H9 (cell line): ENCODE measurements around the gene TNKS1BP1. TPM values are rescaled to one million over a fixed set of nuclear protein-coding genes. Genes with fewer than 3 reads are reported as not detected.

Source experiments
- DNase-seq: peaks from one replicate; pipeline ENCODE4 v3.0.0-alpha.2; 2017
- H2AFZ ChIP-seq: one replicate; pipeline ENCODE4 v1.6.1; 2013; ENCODE audit warnings: mild to moderate bottlenecking, low read length, control low read depth, moderate library complexity
- H2AK5ac ChIP-seq: 2 replicates; pipeline ENCODE4 v1.6.1; 2013; ENCODE audit warnings: low read length, control low read depth, mixed read lengths; ENCODE audit not compliant: insufficient read length
- H2BK120ac ChIP-seq: one replicate; pipeline ENCODE4 v1.6.1; 2013; ENCODE audit warnings: low read depth, mild to moderate bottlenecking, low read length, control low read depth, inconsistent platforms; ENCODE audit not compliant: poor library complexity, severe bottlenecking
- H2BK12ac ChIP-seq: 2 replicates; pipeline ENCODE4 v1.6.1; 2013; ENCODE audit warnings: low read length, control low read depth, mixed read lengths, low read depth; ENCODE audit not compliant: insufficient read length
- H2BK15ac ChIP-seq: 2 replicates; pipeline ENCODE4 v1.6.1; 2013; ENCODE audit warnings: low read depth, low read length, control low read depth
- H2BK20ac ChIP-seq: one replicate; pipeline ENCODE4 v1.6.1; 2013; ENCODE audit warnings: low read depth, mild to moderate bottlenecking, low read length, control low read depth, inconsistent platforms; ENCODE audit not compliant: poor library complexity, severe bottlenecking
- H2BK5ac ChIP-seq: 2 replicates; pipeline ENCODE4 v1.6.1; 2013; ENCODE audit warnings: low read length, control low read depth, mixed read lengths; ENCODE audit not compliant: insufficient read length
- H3K14ac ChIP-seq: 2 replicates; pipeline ENCODE4 v1.6.1; 2013; ENCODE audit warnings: low read length, control low read depth; ENCODE audit not compliant: insufficient read depth
- H3K18ac ChIP-seq: 2 replicates; pipeline ENCODE4 v1.6.1; 2013; ENCODE audit warnings: low read depth, mild to moderate bottlenecking, mixed read lengths, low read length, control low read depth; ENCODE audit not compliant: insufficient read length
- H3K23ac ChIP-seq: 2 replicates; pipeline ENCODE4 v1.6.1; 2013; ENCODE audit warnings: low read length, control low read depth, mixed read lengths, low read depth; ENCODE audit not compliant: insufficient read length
- H3K23me2 ChIP-seq: 2 replicates; pipeline ENCODE4 v1.6.1; 2013; ENCODE audit warnings: low read depth, mild to moderate bottlenecking, mixed read lengths, low read length, control low read depth; ENCODE audit not compliant: insufficient read length, poor library complexity, severe bottlenecking
- H3K27ac ChIP-seq: 2 replicates; pipeline ENCODE4 v1.5.1; 2013; ENCODE audit warnings: low read length, control low read depth, mixed read lengths, low read depth; ENCODE audit not compliant: insufficient read length
- H3K27me3 ChIP-seq: 2 replicates; pipeline ENCODE4 v1.6.1; 2013; ENCODE audit warnings: low read length, control low read depth, inconsistent platforms; ENCODE audit not compliant: insufficient read depth
- H3K4ac ChIP-seq: 2 replicates; pipeline ENCODE4 v1.6.1; 2013; ENCODE audit warnings: low read depth, mild to moderate bottlenecking, control low read depth, inconsistent platforms, low read length, moderate library complexity
- H3K4me1 ChIP-seq: 2 replicates; pipeline ENCODE4 v1.6.1; 2013; ENCODE audit warnings: low read length, control low read depth, inconsistent platforms; ENCODE audit not compliant: insufficient read depth
- H3K4me2 ChIP-seq: 2 replicates; pipeline ENCODE4 v1.6.1; 2013; ENCODE audit warnings: low read length, control low read depth, mixed read lengths; ENCODE audit not compliant: insufficient read length, insufficient read depth
- H3K56ac ChIP-seq: 2 replicates; pipeline ENCODE4 v1.6.1; 2013; ENCODE audit warnings: low read depth, mild to moderate bottlenecking, mixed read lengths, low read length, control low read depth; ENCODE audit not compliant: insufficient read length
- H3K79me1 ChIP-seq: 2 replicates; pipeline ENCODE4 v1.6.1; 2013; ENCODE audit warnings: low read depth, mild to moderate bottlenecking, moderate library complexity, low read length, control low read depth, inconsistent platforms; ENCODE audit not compliant: insufficient read depth, poor library complexity, severe bottlenecking
- H3K79me2 ChIP-seq: 2 replicates; pipeline ENCODE4 v1.6.1; 2013; ENCODE audit warnings: low read length, control low read depth, inconsistent platforms; ENCODE audit not compliant: insufficient read depth
- H3K9ac ChIP-seq: 2 replicates; pipeline ENCODE4 v1.6.1; 2013; ENCODE audit warnings: low read length, control low read depth, mixed read lengths; ENCODE audit not compliant: insufficient read length; ENCODE audit errors: extremely low read depth
- H3K9me3 ChIP-seq: one replicate; pipeline ENCODE4 v1.6.1; 2013; ENCODE audit warnings: low read depth, low read length, inconsistent platforms; ENCODE audit not compliant: control insufficient read depth
- H3T11ph ChIP-seq: one replicate; pipeline ENCODE4 v1.6.1; 2013; ENCODE audit warnings: mild to moderate bottlenecking, low read length, control low read depth, inconsistent platforms
- H4K20me1 ChIP-seq: one replicate; pipeline ENCODE4 v1.6.1; 2013; ENCODE audit not compliant: control insufficient read depth, insufficient read length, insufficient read depth
- H4K5ac ChIP-seq: 2 replicates; pipeline ENCODE4 v1.6.1; 2013; ENCODE audit warnings: low read depth, mild to moderate bottlenecking, mixed read lengths, low read length, control low read depth; ENCODE audit not compliant: insufficient read length
- H4K8ac ChIP-seq: replicated peaks from 2 replicates; pipeline ENCODE4 v1.6.1; 2013; ENCODE audit warnings: low read length, control low read depth, mixed read lengths, low read depth; ENCODE audit not compliant: insufficient read length
- H4K91ac ChIP-seq: 2 replicates; pipeline ENCODE4 v1.6.1; 2013; ENCODE audit warnings: low read depth, mild to moderate bottlenecking, moderate library complexity, mixed read lengths, low read length, control low read depth; ENCODE audit not compliant: insufficient read length
- H3K27ac Mint-ChIP-seq, 3 experiments: 2 replicates in 2 of 3; 3 replicates in 1 of 3; pipeline ENCODE4 v1.8.0; 2020 to 2021; ENCODE audit warnings: mixed read lengths in 3 of 3, mild to moderate bottlenecking in 1 of 3, moderate library complexity in 1 of 3
- H3K27me3 Mint-ChIP-seq: 2 replicates; pipeline ENCODE4 v1.8.0; 2021; ENCODE audit warnings: low read depth, mild to moderate bottlenecking, moderate library complexity, mixed read lengths
- H3K36me3 Mint-ChIP-seq, 3 experiments: 2 replicates in 2 of 3; 3 replicates in 1 of 3; pipeline ENCODE4 v1.8.0; 2020 to 2021; ENCODE audit warnings: low read depth in 3 of 3, mixed read lengths in 3 of 3; ENCODE audit not compliant: insufficient read depth in 1 of 3
- H3K4me1 Mint-ChIP-seq, 2 experiments: 2 replicates each; pipeline ENCODE4 v1.8.0; 2020; ENCODE audit warnings: mixed read lengths in 2 of 2
- H3K4me3 Mint-ChIP-seq, 2 experiments: 2 replicates in 1 of 2; 3 replicates in 1 of 2; pipeline ENCODE4 v1.8.0; 2020 to 2021; ENCODE audit warnings: mild to moderate bottlenecking in 2 of 2, mixed read lengths in 2 of 2, moderate library complexity in 1 of 2
- H3K9me3 Mint-ChIP-seq, 2 experiments: 2 replicates in 1 of 2; 3 replicates in 1 of 2; pipeline ENCODE4 v1.8.0; 2020; ENCODE audit warnings: mild to moderate bottlenecking in 2 of 2, mixed read lengths in 2 of 2, moderate library complexity in 1 of 2
- CTCF ChIP-seq: fragments of 200-600 bp; sonication (generic); conservative IDR thresholded peaks from 3 replicates; pipeline ENCODE4 v1.8.0; 2021; ENCODE audit warnings: antibody characterized with exemption, mild to moderate bottlenecking
- WGBS: extraction: QIAGEN DNeasy Blood & Tissue Kit; methylation state at CpG from one replicate; pipeline ENCODE4 v1.1.7; 2013; ENCODE audit warnings: missing lambda C conversion rate, low lambda C conversion rate, mixed read lengths; ENCODE audit not compliant: insufficient read length; ENCODE audit errors: extremely low coverage; 5-methylcytosine and 5-hydroxymethylcytosine counted together
- total RNA-seq: library from RNA; stranded (reverse); gene quantifications from 2 replicates; pipeline ENCODE4 v1.2.1, GENCODE V29; 2021

TNKS1BP1 gene
- total RNA-seq, 1 experiment from 2014 or later: 130 TPM

- Histone ChIP-seq H3K4ac (no peak overlapping the region), H2BK5ac (no peak overlapping the region), H3K27ac (no peak overlapping the region), H4K8ac (no peak overlapping the region), H4K20me1 (no peaks in the 10 kb centered on the region), H3K14ac (no peak overlapping the region), H2BK12ac (no peak overlapping the region), H3K18ac (no peak overlapping the region), H3K4me2 (no peak overlapping the region), H3K4me1 (no peaks in the 10 kb centered on the region; the same call in 1 of the 2 replicates), H3K23ac (no peak overlapping the region), H3T11ph (no peak overlapping the region), H3K9ac (no peak overlapping the region), H3K23me2 (no peaks in the 10 kb centered on the region), H3K79me2 (no peaks in the 10 kb centered on the region), H2BK20ac (no peak overlapping the region), H2BK15ac (no peak overlapping the region), H3K79me1 (no peaks in the 10 kb centered on the region), H3K27me3 (no peaks in the 10 kb centered on the region), H3K9me3 (peaks cover 9% of the 10 kb centered on the region), H2AFZ (no peak overlapping the region), H4K5ac (no peak overlapping the region), H4K91ac (no peak overlapping the region), H3K56ac (no peak overlapping the region), H2BK120ac (no peak overlapping the region), H2AK5ac (no peak overlapping the region)
- peaks cover 22 to 27% of the 10 kb centered on the region in 2 experiments for H3K4me1 Mint-ChIP-seq
- peaks cover 0 to 3% (median 0%) of the 10 kb centered on the region in 3 experiments; a peak in 3 of 7 replicates for H3K36me3 Mint-ChIP-seq
- no CpG with 5 or more reads among the region's 1 CpG for WGBS
- H3K27me3 Mint-ChIP-seq: peaks cover 16% of the 10 kb centered on the region
- no peak for DNase-seq
- no peak overlapping the region for H3K27ac Mint-ChIP-seq
- peaks cover 0 to 8% of the 10 kb centered on the region in 2 experiments; a peak in 4 of 5 replicates for H3K9me3 Mint-ChIP-seq
- no peak for TF ChIP-seq CTCF
- H3K4me3 Mint-ChIP-seq: no peak overlapping the region
Observed at GRCh38 chr11:57274904-57275498, 49.8 kb downstream of the TNKS1BP1 start.
